Stimulated activated CD8-positive, alpha-beta memory T cell treated with anti-CD3 and anti-CD28 coated beads, Interleukin-12 subunit alpha, Interleukin-12 subunit beta, amount 100 ng/mL, for 1 hour (primary cell): ENCODE results near the gene NOTUM.

Source experiments
- DNase-seq: peaks from one replicate; pipeline ENCODE4 v3.0.0-alpha.2; 2020; ENCODE audit warnings: low read depth

NOTUM gene

GRCh38 chr17:81909966-81910839 is 50.8 kb downstream of the NOTUM start:
- no peak for DNase-seq

GRCh38 chr17:81909231-81909630 is 51.8 kb downstream of the NOTUM start:
- DNase-seq: no peak

GRCh38 chr17:81908793-81909192 is 52.2 kb downstream of the NOTUM start:
- DNase-seq: no peak

- DNase-seq: no peak
Measured at GRCh38 chr17:81907219-81908145, 53.5 kb downstream of the NOTUM start.

- no peak for DNase-seq
Measured at GRCh38 chr17:81906476-81907218, 54.3 kb downstream of the NOTUM start.

GRCh38 chr17:81905993-81906392 is 55.0 kb downstream of the NOTUM start:
- no peak for DNase-seq

GRCh38 chr17:81905424-81905875 is 55.5 kb downstream of the NOTUM start:
- no peak for DNase-seq

- DNase-seq: no peak
Measured at GRCh38 chr17:81904600-81905423, 56.2 kb downstream of the NOTUM start.

GRCh38 chr17:81903896-81904599 is 56.9 kb downstream of the NOTUM start:
- no peak for DNase-seq

- DNase-seq: no peak
Measured at GRCh38 chr17:81903415-81903831, 57.6 kb downstream of the NOTUM start.

- no peak for DNase-seq
Measured at GRCh38 chr17:81902653-81903414, 58.2 kb downstream of the NOTUM start.
